ENCODE measurements around the gene RPL34.

Gene RPL34

DNA sequence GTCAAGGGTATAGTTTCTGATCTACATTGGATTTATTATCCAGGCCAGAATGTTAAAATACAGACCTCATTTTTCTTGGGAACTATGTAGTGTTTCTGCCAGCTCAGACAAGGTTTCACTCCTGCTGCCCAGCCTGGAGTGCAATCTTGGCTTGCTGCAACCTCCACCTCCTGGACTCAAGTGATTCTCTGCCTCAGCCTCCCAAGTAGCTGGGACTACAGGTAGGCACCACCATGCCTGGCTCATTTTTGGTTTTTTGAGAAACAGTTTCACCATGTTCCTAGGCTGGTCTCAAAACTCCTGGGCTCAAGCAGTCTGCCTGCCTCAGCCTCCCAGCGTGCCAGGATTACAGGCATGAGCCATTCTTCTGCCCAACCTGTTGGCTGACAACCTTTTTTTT lies 5.7 kb downstream of the RPL34 start:
- no peak for DNase-seq

DNA sequence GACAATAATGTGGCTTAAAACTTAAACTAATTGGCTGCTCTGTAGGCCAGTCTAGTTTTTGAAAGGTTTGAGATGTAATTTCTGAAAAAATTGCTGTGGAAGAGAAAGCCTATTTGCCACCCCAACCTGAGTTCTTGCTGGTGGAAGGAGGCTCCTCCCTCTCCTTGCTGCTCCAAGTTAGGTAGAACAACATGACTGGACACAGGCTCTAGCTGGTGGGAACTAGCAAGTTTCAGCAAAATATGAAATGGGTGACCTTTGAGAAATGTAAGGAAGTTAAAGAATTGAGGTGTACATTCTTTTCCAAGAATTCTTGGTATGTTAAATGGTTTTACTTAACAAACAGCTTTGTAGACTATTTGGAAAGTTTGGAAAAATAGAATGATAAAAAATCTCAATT lies 8.0 kb downstream of the RPL34 start:
- no peak for DNase-seq

DNA sequence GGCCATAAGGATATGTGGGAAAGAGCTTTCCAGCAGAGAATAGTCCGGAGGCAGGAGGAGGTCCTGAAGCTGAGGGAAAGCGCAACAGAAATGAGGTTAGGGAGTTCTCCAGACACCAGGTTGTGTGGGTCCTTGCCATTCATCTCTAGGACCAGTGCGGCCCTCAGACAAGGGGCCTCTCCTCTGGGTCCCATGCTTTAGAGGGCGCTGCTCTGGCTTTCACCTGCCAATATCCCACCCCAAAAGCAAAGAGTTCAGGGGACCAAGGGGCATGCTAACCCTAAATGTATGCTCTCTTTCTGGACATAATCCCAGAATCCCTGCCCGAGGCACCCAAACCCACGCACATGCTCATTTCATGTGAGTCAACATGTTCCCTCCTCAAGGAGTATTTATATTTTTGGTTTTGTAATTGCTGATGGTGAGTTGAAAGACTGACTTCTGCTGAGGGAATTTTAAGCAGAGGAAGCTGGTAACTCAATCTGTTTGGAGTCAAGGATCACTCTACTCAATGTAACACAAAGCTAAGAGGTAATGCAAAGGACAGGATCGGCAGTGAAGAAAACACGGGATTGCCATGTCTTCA lies 14.8 kb downstream of the RPL34 start:
- no peak for DNase-seq

DNA sequence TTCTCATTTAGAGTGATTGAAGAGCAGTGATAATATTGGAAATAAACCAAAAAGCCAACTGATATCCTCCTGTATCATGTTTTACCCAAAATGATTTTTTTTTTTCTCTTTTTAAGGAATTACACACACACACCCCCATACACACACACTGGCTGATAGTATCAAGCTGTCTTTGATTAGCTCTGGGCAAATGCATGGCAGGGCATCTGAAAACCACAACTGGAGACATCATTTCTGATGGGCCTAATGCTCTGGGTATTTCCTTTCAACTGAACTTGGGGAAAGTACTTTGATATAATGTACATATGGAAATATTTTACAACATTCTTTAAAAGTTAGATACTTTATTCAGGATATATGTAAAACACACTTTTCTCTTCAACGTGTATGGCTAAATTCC lies 15.9 kb downstream of the RPL34 start:
- DNase-seq = no peak

- no peak for DNase-seq
These were observed 17.5 kb downstream of the RPL34 start for GRCh38 chr4:108637856-108638255.

GRCh38 chr4:108644237-108644636 lies 23.9 kb downstream of the RPL34 start:
- DNase-seq = no peak

GRCh38 chr4:108646706-108647105 lies 26.3 kb downstream of the RPL34 start:
- DNase-seq = no peak

DNA sequence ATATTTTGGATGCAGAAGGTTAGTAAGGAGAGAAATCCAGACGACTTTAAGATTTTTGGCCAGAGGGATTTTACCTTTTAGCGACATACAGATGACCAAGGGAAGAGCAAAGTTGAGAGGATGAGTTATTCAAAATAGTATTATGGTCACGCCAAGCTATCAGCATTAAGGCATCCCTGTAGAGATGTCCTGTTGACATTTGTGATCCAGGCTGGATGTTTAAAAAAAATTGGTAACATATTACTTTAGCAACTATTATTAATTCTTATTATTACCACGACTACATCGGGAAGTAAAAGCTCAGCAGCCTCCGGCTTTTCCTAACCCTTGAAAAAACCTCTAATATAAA lies 29.5 kb downstream of the RPL34 start:
- no peak for DNase-seq

DNA sequence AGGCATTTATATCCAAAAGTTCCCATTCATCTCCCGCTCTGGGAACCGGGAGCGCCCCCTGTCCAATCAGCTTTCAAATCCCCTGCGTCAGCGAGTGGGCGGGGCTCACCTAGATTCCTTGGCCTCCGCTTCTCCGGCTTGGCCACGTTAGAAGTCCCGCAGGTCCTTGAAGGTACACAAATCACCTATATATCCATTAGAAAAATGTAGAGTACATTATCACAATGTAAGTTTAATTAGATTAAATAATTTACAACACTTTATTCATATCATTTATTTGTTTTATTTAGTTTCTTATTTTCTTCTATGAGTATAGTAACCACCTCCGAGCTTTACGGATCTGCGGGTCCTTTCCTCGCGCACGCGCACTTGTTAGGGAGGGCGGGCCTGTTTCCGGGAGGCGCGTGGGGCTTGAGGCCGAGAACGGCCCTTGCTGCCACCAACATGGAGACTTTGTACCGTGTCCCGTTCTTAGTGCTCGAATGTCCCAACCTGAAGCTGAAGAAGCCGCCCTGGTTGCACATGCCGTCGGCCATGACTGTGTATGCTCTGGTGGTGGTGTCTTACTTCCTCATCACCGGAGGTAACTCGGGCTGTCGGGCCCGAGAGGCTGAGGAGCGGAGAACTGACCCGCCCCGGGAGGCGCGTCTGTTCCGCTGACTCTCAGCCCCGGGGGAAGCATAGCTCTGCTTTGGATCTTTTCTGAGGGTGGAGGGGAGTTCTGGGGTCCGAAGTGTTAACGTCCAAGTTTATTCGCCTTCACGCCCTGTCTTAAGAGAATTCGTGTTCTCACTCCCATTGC lies 30.0 kb downstream of the RPL34 start, which contains the start of gene OSTC:
Gene OSTC, plus strand, starts transcription at position 388 of the 802 bp plus-strand sequence. Its CDS starts 57 bp downstream, at position 445.
- peak; percentile 74 for DNase-seq

GRCh38 chr4:108651014-108651791 lies 30.8 kb downstream of the RPL34 start:
- no peak for DNase-seq

DNA sequence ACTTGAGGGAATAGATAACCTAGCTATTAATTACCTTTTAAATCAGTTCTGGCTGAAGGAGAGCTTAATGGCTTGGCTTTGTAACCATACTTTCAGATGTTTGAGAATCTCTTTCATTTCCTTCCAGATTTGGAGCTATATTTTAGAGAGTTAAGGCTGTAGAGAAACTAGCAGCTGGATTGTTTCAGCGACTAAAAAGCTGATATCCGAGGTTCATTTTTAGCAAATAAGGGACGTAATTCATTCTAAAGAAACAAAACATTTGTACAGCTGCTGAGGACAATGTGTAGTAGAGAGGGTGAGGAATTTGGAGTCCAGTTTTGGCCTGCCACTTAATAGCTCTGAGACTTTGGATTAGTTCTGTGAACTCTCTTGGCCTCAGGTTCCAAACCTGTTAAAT lies 42.3 kb downstream of the RPL34 start:
- no peak for DNase-seq

- DNase-seq = no peak
These were observed 54.1 kb downstream of the RPL34 start for GRCh38 chr4:108674356-108674977.

All from DMS79 (cell line).